ENCODE results near the gene RNF175. TPM values are rescaled to one million over a fixed set of nuclear protein-coding genes. Genes with fewer than 3 reads are reported as not detected.

RNF175 gene
- polyA plus RNA-seq, 6 donors from 2014 or later, result 0.69 TPM; not detected in 5

- Mint-ChIP-seq H3K4me1 (peaks cover 0 to 12% (median 4%) of the 10 kb centered on the region in 3 donors), H3K36me3 (no peaks in the 10 kb centered on the region)
Observed at GRCh38 chr4:153757407-153757806, 2.4 kb downstream of the RNF175 start.

GRCh38 chr4:153755186-153755585 lies 4.6 kb downstream of the RNF175 start:
- Mint-ChIP-seq H3K27ac (peak overlapping the region in 3 of 6 donors; percentile 11 to 58 (median 16)), H3K36me3 (no peaks in the 10 kb centered on the region), H3K9me3 (peaks cover 0 to 2% (median 0%) of the 10 kb centered on the region in 7 donors), H3K27me3 (peaks cover 26 to 28% (median 28%) of the 10 kb centered on the region in 3 donors), H3K4me1 (peaks cover 0 to 11% (median 4%) of the 10 kb centered on the region in 3 donors), H3K4me3 (no peak overlapping the region)
- peak in 1 of 2 donors; percentile 37 for ATAC-seq (ENCODE audit: low read depth in 2 of 2)
- DNase-seq, result no peak

More at GRCh38 chr4:153757407-153757806, 2.4 kb downstream of the RNF175 start:
- H3K27me3 Mint-ChIP-seq, result peaks cover 34 to 44% (median 39%) of the 10 kb centered on the region in 3 donors
- H3K4me3 Mint-ChIP-seq, result peak overlapping the region in 1 of 8 donors; percentile 21
- H3K9me3 Mint-ChIP-seq, result peaks cover 0 to 2% (median 0%) of the 10 kb centered on the region in 7 donors
- DNase-seq (no peak), ATAC-seq (ENCODE audit: low read depth in 2 of 2) (no peak)
- H3K27ac Mint-ChIP-seq, result no peak overlapping the region

GRCh38 chr4:153750197-153750817 lies 9.5 kb downstream of the RNF175 start:
- H3K4me1 Mint-ChIP-seq, result no peaks in the 10 kb centered on the region

GRCh38 chr4:153748378-153748777 lies 11.4 kb downstream of the RNF175 start:
- peaks cover 0 to 9% (median 0%) of the 10 kb centered on the region in 3 donors for H3K27me3 Mint-ChIP-seq
- DNase-seq (no peak), ATAC-seq (ENCODE audit: low read depth in 2 of 2) (no peak)
- H3K9me3 Mint-ChIP-seq, result no peaks in the 10 kb centered on the region
- H3K4me1 Mint-ChIP-seq, result no peaks in the 10 kb centered on the region
- no peaks in the 10 kb centered on the region for H3K36me3 Mint-ChIP-seq
- no peak overlapping the region for H3K4me3 Mint-ChIP-seq
- H3K27ac Mint-ChIP-seq, result no peak overlapping the region

More at GRCh38 chr4:153750197-153750817, 9.5 kb downstream of the RNF175 start:
- Mint-ChIP-seq H3K36me3 (no peaks in the 10 kb centered on the region), H3K4me3 (no peak overlapping the region), H3K27ac (no peak overlapping the region), H3K27me3 (peaks cover 0 to 9% (median 0%) of the 10 kb centered on the region in 3 donors), H3K9me3 (peaks cover 0 to 2% (median 0%) of the 10 kb centered on the region in 7 donors)
- DNase-seq (peak; percentile 60), ATAC-seq (ENCODE audit: low read depth in 2 of 2) (peak; percentile 70 to 81)

- Mint-ChIP-seq H3K4me3 (no peak overlapping the region), H3K9me3 (no peaks in the 10 kb centered on the region), H3K36me3 (no peaks in the 10 kb centered on the region), H3K27me3 (peaks cover 0 to 9% (median 0%) of the 10 kb centered on the region in 3 donors), H3K4me1 (no peaks in the 10 kb centered on the region), H3K27ac (peak overlapping the region in 1 of 6 donors; percentile 75)
- no peak for DNase-seq
- ATAC-seq (ENCODE audit: low read depth in 2 of 2), result no peak
Observed at GRCh38 chr4:153747406-153747955, 12.3 kb downstream of the RNF175 start.

GRCh38 chr4:153745651-153746050 lies 14.2 kb downstream of the RNF175 start:
- H3K9me3 Mint-ChIP-seq, result peaks cover 2 to 9% (median 7%) of the 10 kb centered on the region in 7 donors
- peaks cover 5 to 9% (median 8%) of the 10 kb centered on the region in 3 donors for H3K27me3 Mint-ChIP-seq
- no peak for DNase-seq
- H3K4me1 Mint-ChIP-seq, result no peaks in the 10 kb centered on the region
- ATAC-seq (ENCODE audit: low read depth in 2 of 2), result no peak
- no peak overlapping the region for H3K4me3 Mint-ChIP-seq
- H3K36me3 Mint-ChIP-seq, result peaks cover 7 to 8% of the 10 kb centered on the region in 2 donors
- no peak overlapping the region for H3K27ac Mint-ChIP-seq

- Mint-ChIP-seq H3K9me3 (peaks cover 5 to 15% (median 12%) of the 10 kb centered on the region in 7 donors), H3K4me1 (no peaks in the 10 kb centered on the region), H3K27ac (no peak overlapping the region), H3K36me3 (peaks cover 7 to 13% of the 10 kb centered on the region in 2 donors), H3K4me3 (no peak overlapping the region), H3K27me3 (peaks cover 5 to 22% (median 14%) of the 10 kb centered on the region in 3 donors)
- no peak for DNase-seq
- no peak for ATAC-seq (ENCODE audit: low read depth in 2 of 2)
Observed at GRCh38 chr4:153741541-153741940, 18.3 kb downstream of the RNF175 start.

GRCh38 chr4:153735906-153736461 lies 23.8 kb downstream of the RNF175 start:
- H3K9me3 Mint-ChIP-seq, result peaks cover 5 to 10% (median 8%) of the 10 kb centered on the region in 7 donors
- ATAC-seq (ENCODE audit: low read depth in 2 of 2) (no peak), DNase-seq (no peak)
- H3K27ac Mint-ChIP-seq, result no peak overlapping the region
- peaks cover 3 to 8% of the 10 kb centered on the region in 2 donors for H3K36me3 Mint-ChIP-seq
- no peak overlapping the region for H3K4me3 Mint-ChIP-seq
- peaks cover 0 to 4% (median 4%) of the 10 kb centered on the region in 3 donors for H3K4me1 Mint-ChIP-seq
- peaks cover 5 to 17% (median 13%) of the 10 kb centered on the region in 3 donors for H3K27me3 Mint-ChIP-seq

GRCh38 chr4:153733751-153734448 lies 25.9 kb downstream of the RNF175 start:
- ATAC-seq (ENCODE audit: low read depth in 2 of 2), result no peak
- peaks cover 14 to 23% (median 16%) of the 10 kb centered on the region in 3 donors for H3K4me1 Mint-ChIP-seq
- no peaks in the 10 kb centered on the region for H3K27me3 Mint-ChIP-seq
- H3K4me3 Mint-ChIP-seq, result no peak overlapping the region
- DNase-seq, result no peak
- H3K27ac Mint-ChIP-seq, result peak overlapping the region in 2 of 6 donors; percentile 4 to 5
- H3K36me3 Mint-ChIP-seq, result no peaks in the 10 kb centered on the region
- peaks cover 0 to 3% (median 0%) of the 10 kb centered on the region in 7 donors for H3K9me3 Mint-ChIP-seq

GRCh38 chr4:153731239-153731638 lies 28.6 kb downstream of the RNF175 start:
- DNase-seq, result no peak
- Mint-ChIP-seq H3K27me3 (no peaks in the 10 kb centered on the region), H3K27ac (peak overlapping the region in 1 of 6 donors; percentile 11), H3K9me3 (no peaks in the 10 kb centered on the region), H3K4me3 (no peak overlapping the region), H3K4me1 (peaks cover 37 to 49% (median 43%) of the 10 kb centered on the region in 3 donors), H3K36me3 (no peaks in the 10 kb centered on the region)
- ATAC-seq (ENCODE audit: low read depth in 2 of 2), result no peak

GRCh38 chr4:153729895-153730294 lies 29.9 kb downstream of the RNF175 start:
- peak overlapping the region in 2 of 6 donors; percentile 19 to 26 for H3K27ac Mint-ChIP-seq
- peaks cover 39 to 53% (median 45%) of the 10 kb centered on the region in 3 donors for H3K4me1 Mint-ChIP-seq
- H3K36me3 Mint-ChIP-seq, result no peaks in the 10 kb centered on the region
- no peak for ATAC-seq (ENCODE audit: low read depth in 2 of 2)
- peak overlapping the region in 3 of 8 donors; percentile 8 to 57 (median 39) for H3K4me3 Mint-ChIP-seq
- no peak for DNase-seq
- H3K27me3 Mint-ChIP-seq, result no peaks in the 10 kb centered on the region
- no peaks in the 10 kb centered on the region for H3K9me3 Mint-ChIP-seq

GRCh38 chr4:153728660-153729059 lies 31.2 kb downstream of the RNF175 start:
- peaks cover 39 to 53% (median 45%) of the 10 kb centered on the region in 3 donors for H3K4me1 Mint-ChIP-seq
- peak; percentile 93 to 94 for ATAC-seq (ENCODE audit: low read depth in 2 of 2)
- H3K27ac Mint-ChIP-seq, result peak overlapping the region in 3 of 6 donors; percentile 16 to 44 (median 43)
- no peaks in the 10 kb centered on the region for H3K36me3 Mint-ChIP-seq
- DNase-seq, result peak; percentile 34
- H3K27me3 Mint-ChIP-seq, result peaks cover 0 to 7% (median 0%) of the 10 kb centered on the region in 3 donors
- H3K9me3 Mint-ChIP-seq, result no peaks in the 10 kb centered on the region
- peak overlapping the region in 6 of 8 donors; percentile 22 to 80 (median 48) for H3K4me3 Mint-ChIP-seq

GRCh38 chr4:153728151-153728550 lies 31.7 kb downstream of the RNF175 start:
- Mint-ChIP-seq H3K36me3 (no peaks in the 10 kb centered on the region), H3K27me3 (peaks cover 0 to 9% (median 0%) of the 10 kb centered on the region in 3 donors), H3K4me1 (peaks cover 39 to 53% (median 45%) of the 10 kb centered on the region in 3 donors), H3K4me3 (peak overlapping the region in 5 of 8 donors; percentile 39 to 80 (median 50)), H3K27ac (peak overlapping the region in 3 of 6 donors; percentile 44 to 70 (median 58)), H3K9me3 (no peaks in the 10 kb centered on the region)
- no peak for DNase-seq
- ATAC-seq (ENCODE audit: low read depth in 2 of 2), result peak in 1 of 2 donors; percentile 33
